GM12892 (cell line): ENCODE measurements around the gene TRIM2.

Experiments
- DNase-seq: peaks from one replicate; pipeline ENCODE4 v3.0.0; 2011; ENCODE audit not compliant: insufficient read length
- FAIRE-seq: peaks from 2 replicates; lab custom pipeline; 2011; peaks lifted over from hg19 to GRCh38; lab: Jason Lieb, UNC
- POLR2A ChIP-seq: IDR thresholded peaks from 2 replicates; pipeline ENCODE4 v1.6.1; 2011; ENCODE audit warnings: low read depth, low read length, control low read depth
- POLR2AphosphoS5 ChIP-seq: IDR thresholded peaks from 2 replicates; pipeline ENCODE4 v1.6.1; 2011; ENCODE audit warnings: low read depth, low read length, control low read depth
- TAF1 ChIP-seq: IDR thresholded peaks from 2 replicates; pipeline ENCODE4 v1.6.1; 2011; ENCODE audit warnings: low read depth, mild to moderate bottlenecking, control low read depth, low read length, borderline replicate concordance

Gene TRIM2

DNA sequence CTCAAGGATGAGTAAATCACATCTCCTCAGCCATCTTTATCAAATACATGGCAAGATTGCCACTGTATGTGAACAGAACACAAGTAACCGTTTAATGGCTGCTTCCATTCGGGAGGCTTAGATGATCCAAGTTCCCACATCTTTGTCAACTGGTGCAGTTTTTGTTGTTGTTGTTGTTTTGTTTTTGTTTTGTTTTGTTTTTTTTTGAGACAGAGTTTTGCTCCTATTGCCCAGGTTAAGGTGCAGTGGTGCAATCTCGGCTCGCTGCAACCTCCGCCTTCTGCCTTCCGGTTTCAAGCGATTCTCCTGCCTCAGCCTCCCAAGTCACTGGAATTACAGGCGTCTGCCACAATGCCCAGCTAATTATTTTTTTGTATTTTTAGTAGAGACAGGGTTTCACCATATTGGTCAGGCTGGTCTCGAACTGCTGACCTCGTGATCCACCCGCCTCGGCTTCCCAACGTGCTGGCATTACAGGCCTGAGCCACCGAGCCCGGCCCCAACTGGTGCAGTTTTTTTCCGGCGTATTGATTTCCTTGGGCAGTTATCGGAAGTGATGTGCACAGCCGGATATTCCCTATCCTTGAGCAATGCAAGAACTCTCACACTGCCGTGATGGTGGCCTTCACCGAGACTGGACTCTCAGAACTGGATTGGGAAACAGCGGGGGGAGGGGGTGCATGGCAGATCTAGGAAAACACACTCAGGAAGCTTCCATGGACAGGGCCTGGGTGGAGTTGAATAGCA is 29.2 kb upstream of the TRIM2 start:
- TF ChIP-seq TAF1, result no peak
- no peak for TF ChIP-seq POLR2AphosphoS5
- no peak for TF ChIP-seq POLR2A
- FAIRE-seq (no peak), DNase-seq (no peak)

- TF ChIP-seq POLR2AphosphoS5 (no peak), POLR2A (no peak), TAF1 (no peak)
- no peak for FAIRE-seq
These were observed 27.3 kb upstream of the TRIM2 start for GRCh38 chr4:153176938-153177337.

GRCh38 chr4:153177841-153178240 is 26.4 kb upstream of the TRIM2 start:
- FAIRE-seq, result no peak
- no peak for DNase-seq
- TF ChIP-seq TAF1 (no peak), POLR2A (no peak), POLR2AphosphoS5 (no peak)

More at GRCh38 chr4:153176938-153177337, 27.3 kb upstream of the TRIM2 start:
- DNase-seq, result no peak

- DNase-seq, result no peak
- TF ChIP-seq TAF1 (no peak), POLR2AphosphoS5 (no peak), POLR2A (no peak)
- no peak for FAIRE-seq
These were observed 25.1 kb upstream of the TRIM2 start for GRCh38 chr4:153179100-153179499.

GRCh38 chr4:153181293-153181692 is 22.9 kb upstream of the TRIM2 start:
- DNase-seq (no peak), FAIRE-seq (no peak)
- TF ChIP-seq POLR2A, result no peak
- no peak for TF ChIP-seq POLR2AphosphoS5
- TF ChIP-seq TAF1, result no peak

DNA sequence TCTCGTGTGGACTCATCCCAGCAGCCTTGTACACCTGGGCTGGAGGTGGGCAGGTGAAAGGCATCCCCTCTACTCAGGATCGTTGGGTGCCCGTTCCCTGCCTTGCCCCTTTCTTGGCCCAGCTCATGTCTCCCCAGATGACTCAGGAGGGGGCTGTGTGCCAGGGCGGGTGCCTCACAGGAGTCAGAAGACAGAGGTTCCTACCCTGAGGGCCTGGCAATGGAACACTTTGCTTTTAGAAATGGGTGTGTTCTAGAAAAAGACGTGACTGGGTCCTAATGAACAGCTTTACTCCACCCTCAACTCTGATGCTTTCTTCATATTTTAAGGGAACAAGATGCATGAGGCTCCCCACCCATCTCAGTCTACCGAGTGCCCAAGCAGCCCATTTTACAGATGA is 22.5 kb upstream of the TRIM2 start:
- TF ChIP-seq TAF1 (no peak), POLR2AphosphoS5 (no peak), POLR2A (no peak)
- no peak for FAIRE-seq
- no peak for DNase-seq

- no peak for FAIRE-seq
- no peak for DNase-seq
- TF ChIP-seq POLR2A (no peak), POLR2AphosphoS5 (no peak), TAF1 (no peak)
These were observed 21.1 kb upstream of the TRIM2 start for GRCh38 chr4:153183146-153183545.

- TF ChIP-seq TAF1 (no peak), POLR2AphosphoS5 (no peak), POLR2A (no peak)
- DNase-seq, result no peak
- FAIRE-seq, result no peak
These were observed 18.9 kb upstream of the TRIM2 start for GRCh38 chr4:153185331-153185852.

- FAIRE-seq (no peak), DNase-seq (no peak)
- no peak for TF ChIP-seq POLR2AphosphoS5
These were observed 18.1 kb upstream of the TRIM2 start for GRCh38 chr4:153186046-153186728.

- FAIRE-seq (no peak), DNase-seq (no peak)
- TF ChIP-seq TAF1 (no peak), POLR2AphosphoS5 (no peak), POLR2A (no peak)
These were observed 15.0 kb upstream of the TRIM2 start for GRCh38 chr4:153189016-153189801.

DNA sequence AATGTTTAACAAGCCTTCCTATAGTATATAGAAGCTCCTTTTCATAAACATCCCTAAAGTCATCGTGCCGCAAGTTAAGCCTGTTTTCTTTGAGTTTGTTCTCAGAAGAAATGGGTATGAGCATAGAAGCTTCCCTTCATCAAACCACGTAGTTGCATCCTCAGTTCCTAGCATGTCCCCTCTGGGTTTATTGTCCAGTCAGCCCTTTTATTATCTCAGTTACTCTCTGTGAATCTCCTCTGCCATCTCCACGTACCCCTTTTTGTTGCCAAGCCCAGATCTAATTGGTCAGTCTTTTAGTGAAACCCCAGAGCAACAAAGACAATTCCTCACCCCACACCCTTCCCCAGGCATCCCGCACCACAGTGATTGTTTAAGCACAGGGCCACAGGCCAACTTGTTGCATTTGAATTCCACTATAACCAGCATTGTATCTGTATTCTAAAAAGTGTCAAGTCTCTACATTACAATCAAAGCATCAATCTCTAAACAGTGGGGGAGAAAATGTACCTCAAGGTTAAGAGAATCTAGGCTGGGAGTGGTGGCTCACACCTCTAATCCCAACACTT is 12.4 kb upstream of the TRIM2 start:
- DNase-seq (no peak), FAIRE-seq (no peak)
- no peak for TF ChIP-seq POLR2A
- no peak for TF ChIP-seq TAF1
- TF ChIP-seq POLR2AphosphoS5, result no peak
